Stimulated activated CD8-positive, alpha-beta memory T cell treated with anti-CD3 and anti-CD28 coated beads, Interleukin-4, amount 100 ng/mL, for 24 hours (primary cell): Measurements from ENCODE around the gene TBXAS1.

ENCODE experiments used
- DNase-seq: peaks from one replicate; pipeline ENCODE4 v3.0.0-alpha.2; 2020; ENCODE audit warnings: low read depth

TBXAS1 gene

GRCh38 chr7:139948167-139948566 is 119.1 kb downstream of the TBXAS1 start:
- DNase-seq, result no peak

DNA sequence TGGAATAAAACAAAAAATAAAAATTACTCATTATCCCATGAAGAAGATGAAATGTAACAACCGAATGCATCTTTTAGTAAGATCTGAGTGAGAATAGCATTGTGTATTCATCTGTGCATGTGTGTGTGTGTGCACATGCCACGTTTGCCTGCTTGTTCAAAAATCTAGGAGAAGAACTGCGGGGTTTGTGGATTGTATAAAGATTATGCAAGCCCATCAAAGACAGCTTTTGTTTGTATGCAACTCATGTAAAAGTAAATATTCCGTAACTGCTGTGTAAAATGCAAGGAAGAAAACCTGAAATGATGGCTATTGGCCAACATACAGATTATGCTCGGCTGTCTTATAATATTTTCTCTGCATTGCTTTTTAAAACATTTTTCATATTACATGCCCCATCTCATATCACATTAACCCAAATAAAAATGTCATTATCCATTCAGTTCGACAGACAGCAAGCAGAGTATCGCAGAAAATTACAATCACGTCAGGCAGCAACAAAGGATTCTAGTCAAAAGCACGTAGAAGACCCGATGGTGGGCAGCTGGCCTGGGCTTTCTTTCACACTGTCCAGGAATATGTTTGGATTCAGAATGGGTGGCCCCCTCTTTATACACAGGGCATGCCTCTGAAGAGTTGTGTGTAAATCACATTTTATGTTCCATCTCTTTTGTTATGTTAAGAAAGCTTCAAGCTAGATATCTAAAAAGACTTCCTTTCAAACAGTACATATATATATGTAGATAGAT is 119.7 kb downstream of the TBXAS1 start:
- DNase-seq, result no peak

- no peak for DNase-seq
Observed at GRCh38 chr7:139949629-139950028, 120.6 kb downstream of the TBXAS1 start.

DNA sequence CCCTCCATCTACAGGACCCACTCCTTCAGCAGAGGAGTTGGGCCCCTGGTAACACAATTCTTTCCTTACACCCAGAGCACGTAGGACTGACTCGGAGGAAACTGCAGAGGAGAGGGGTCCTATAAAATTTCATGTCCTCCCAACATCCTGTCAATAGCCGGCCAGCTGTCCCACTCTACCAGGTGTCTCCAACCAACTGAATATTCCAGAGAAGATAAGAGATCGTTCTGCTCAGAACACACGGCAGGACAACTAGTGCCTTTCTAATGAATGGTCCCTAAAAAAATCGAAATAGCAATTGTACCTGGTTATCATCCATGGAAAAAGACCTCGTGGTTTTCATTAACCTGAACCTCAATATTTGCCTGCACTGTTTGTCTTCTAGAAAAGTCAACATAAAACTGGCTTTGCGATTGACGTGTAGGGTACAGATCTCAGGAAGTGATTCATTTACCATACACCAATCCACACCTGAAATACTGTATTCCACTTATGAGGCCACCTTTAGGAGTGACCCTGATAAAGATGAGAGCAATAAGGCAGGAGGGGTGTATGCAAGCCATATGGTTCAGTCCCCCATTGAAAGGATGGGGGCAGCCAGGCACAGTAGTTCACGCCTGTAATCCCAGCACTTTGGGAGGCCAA is 121.9 kb downstream of the TBXAS1 start:
- no peak for DNase-seq

- no peak for DNase-seq
Observed at GRCh38 chr7:139953229-139953628, 124.2 kb downstream of the TBXAS1 start.

DNA sequence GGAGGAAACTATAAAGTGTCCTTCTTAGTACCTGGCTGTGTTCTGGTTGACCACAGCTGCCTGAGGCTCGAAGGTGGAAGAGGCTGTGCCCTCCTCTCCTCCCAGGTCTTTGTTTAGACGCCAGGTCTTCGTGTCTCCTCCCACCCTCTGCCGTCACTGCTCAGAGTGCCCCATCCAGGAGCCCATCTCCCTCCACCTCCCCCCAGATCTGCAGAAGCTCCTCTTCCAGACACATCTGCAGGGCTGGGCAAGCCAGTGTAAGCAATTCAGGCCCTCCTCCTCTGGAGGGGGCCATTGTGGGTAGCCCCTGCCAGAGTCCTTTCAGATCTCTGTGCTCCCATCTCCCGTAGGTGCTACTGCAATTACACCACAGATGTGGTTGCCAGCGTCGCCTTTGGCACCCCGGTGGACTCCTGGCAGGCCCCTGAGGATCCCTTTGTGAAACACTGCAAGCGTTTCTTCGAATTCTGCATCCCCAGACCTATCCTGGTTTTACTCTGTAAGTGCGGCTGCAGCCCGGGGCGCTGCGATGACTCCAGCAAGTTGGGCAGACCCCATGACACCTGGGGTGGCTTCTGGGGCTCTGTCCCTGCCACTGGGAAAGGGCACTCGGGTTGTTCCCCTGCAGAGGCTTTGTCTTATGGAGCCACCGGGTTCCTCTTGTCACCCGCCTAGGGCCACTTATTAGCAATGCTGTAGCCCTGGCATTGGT is 126.2 kb downstream of the TBXAS1 start:
- DNase-seq, result no peak

GRCh38 chr7:139958599-139959284 is 129.7 kb downstream of the TBXAS1 start:
- DNase-seq, result no peak

- no peak for DNase-seq
Observed at GRCh38 chr7:139959285-139959628, 130.2 kb downstream of the TBXAS1 start.

DNA sequence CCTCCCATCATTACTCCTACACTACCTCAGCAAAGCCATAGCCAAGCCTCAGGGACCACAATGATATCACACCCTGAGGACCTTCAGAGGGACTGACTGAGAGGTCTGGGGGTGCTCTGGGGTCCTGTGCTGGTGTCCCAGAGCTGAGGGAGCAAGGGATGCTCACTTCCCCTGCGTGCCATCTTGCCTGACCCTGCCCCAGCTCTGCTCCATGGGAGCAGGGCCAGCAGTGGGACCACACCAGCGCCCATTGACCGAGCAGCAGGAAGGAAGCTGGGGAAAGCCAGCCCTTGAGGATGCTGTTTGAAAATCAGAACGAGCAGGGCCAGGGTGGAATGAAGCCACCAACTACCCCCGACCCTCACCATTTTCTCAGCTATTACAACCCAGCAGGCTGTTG is 130.7 kb downstream of the TBXAS1 start:
- no peak for DNase-seq

- DNase-seq, result no peak
Observed at GRCh38 chr7:139960157-139960556, 131.1 kb downstream of the TBXAS1 start.

GRCh38 chr7:139965942-139966628 is 137.0 kb downstream of the TBXAS1 start:
- no peak for DNase-seq

DNA sequence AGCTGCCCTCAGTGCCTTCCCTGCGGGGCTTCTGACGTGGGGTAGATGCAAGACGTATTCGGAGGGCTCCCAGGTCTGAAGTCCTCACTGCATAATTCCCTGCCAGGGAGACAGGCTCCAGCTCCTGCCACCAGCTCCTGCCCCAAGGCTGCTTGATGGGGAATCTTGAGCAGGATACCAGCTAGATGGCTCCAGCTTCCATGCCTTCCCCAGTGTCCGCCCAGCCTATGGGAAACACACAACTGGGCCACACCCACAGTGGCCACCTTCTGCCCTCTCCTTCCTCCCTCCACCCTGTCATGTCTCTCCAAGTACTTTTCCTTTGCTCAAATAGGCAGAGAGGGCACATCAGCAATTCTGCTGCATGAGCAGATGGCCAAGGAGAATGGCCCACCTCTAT is 137.9 kb downstream of the TBXAS1 start:
- no peak for DNase-seq

DNA sequence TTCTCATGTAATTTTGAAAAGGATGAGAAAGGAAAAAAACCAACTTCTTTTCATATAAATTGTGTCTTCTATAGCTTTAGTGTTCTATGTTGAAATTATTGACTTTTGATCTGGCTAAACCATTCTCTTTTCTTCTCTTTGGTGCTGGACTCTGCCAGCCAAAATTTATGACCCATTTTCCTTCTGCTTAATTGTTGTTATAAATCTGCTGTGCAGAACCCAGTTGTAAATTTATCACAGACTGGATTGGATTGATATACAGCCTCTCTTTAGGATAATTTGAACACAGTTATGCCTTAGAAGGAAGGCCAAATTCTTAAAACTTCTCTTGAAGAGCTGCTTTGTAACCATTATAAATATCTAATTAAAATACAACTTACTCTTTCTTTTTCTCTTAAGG is 139.9 kb downstream of the TBXAS1 start:
- no peak for DNase-seq

- no peak for DNase-seq
Observed at GRCh38 chr7:139972029-139972428, 143.0 kb downstream of the TBXAS1 start.

GRCh38 chr7:139973101-139974050 is 144.3 kb downstream of the TBXAS1 start:
- DNase-seq, result no peak

DNA sequence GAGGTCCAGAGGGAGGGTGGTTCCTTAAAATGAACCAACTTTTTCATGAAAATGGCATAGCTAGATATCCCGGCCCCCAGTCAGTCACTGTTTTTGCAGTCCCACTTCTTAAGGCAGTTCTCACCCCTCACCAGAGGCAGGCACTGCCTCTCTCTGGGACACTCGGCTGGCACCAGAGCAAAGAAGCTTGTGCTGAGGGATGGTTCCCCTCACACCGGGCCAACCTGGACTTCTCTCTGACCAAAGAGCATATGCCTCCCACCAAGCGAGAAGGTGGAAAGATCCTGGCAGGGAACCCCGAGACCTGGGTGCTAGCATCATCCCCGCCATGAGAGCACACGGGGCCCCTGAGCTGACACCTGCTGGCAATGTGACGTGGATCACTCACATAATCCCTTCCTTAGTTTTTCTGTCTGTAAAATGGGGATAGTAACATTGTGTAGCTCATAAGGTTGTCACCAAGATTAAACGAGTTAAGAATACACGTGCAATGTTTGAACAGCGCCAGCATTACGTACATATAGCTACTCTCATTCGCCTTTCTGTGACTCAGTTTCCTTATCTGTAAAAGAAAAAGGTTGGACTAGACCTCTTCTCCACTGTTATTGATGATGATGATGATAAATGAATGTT is 145.2 kb downstream of the TBXAS1 start:
- DNase-seq, result no peak

GRCh38 chr7:139976055-139976837 is 147.2 kb downstream of the TBXAS1 start:
- DNase-seq, result no peak

DNA sequence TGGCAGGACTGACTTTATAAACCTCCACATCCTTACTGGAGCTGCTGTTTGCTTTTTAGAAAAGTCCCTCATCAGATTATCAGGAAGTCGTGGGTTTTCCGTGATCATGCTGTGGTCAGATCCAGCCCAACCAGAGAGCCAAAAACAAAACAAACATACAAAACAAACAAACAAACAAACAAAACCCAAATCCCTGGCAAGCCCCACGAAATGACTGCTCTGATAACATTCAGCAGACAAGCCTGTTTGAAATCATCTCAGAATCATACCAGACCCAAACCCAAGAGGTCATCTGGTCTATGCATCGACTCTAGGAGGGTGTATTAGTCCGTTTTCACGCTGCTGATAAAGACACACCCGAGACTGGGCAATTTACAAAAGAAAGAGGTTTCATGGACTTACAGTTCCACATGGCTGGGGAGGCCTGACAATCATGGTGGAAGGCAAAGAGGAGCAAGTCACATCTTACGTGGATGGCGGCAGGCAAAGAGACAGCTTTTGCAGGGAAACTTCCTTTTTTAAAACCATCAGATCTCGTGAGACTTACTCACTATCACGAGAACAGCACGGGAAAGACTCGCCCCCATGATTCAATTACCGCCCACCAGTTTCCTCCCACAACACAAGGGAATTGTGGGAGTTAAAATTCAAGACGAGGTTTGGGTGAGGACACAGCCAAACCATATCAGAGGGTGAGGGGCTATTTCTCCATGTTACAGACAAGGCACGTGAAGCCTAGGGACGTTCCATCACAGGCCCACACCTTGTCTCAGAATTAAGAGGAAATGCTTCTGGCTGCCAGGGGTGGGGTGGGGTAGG is 148.0 kb downstream of the TBXAS1 start:
- no peak for DNase-seq

- no peak for DNase-seq
Observed at GRCh38 chr7:139981511-139981895, 152.4 kb downstream of the TBXAS1 start.
